Keratinocyte (primary cell): Measurements from ENCODE around the gene HIVEP1.

ENCODE experiments used
- CTCF ChIP-seq, 3 experiments: IDR thresholded peaks in 1 of 3; conservative IDR thresholded peaks in 1 of 3; optimal IDR thresholded peaks in 1 of 3; 2 replicates in 2 of 3; 3 replicates in 1 of 3; pipeline versions ENCODE3 to v1.5.1; 2011; ENCODE audit warnings: low read length in 3 of 3, mild to moderate bottlenecking in 3 of 3, moderate library complexity in 2 of 3, control low read depth in 1 of 3, inconsistent platforms in 1 of 3; ENCODE audit not compliant: insufficient read depth in 2 of 3; ENCODE audit errors: extremely low read depth in 1 of 3
- EZH2 ChIP-seq: IDR thresholded peaks from one replicate; pipeline ENCODE4 v1.6.1; 2012; ENCODE audit warnings: inconsistent platforms, mild to moderate bottlenecking, low read length, moderate library complexity

GRCh38 chr6:11969092-11969491, 43.0 kb upstream of the HIVEP1 start:
- TF ChIP-seq CTCF (optimal IDR thresholded peaks at IDR 0.05 in 1 of 3, IDR thresholded peaks at IDR 0.05 in 1 of 3, conservative IDR thresholded peaks at IDR 0.05 in 1 of 3; ENCODE audit: extremely low read depth in 1 of 3, insufficient read depth in 2 of 3, low read length in 3 of 3), result no peak
- TF ChIP-seq EZH2, result no peak
